ENCODE measurements around the gene MYBPH.

MYBPH gene

GRCh38 chr1:203178821-203179666 is 3.4 kb upstream of the MYBPH start:
- DNase-seq (ENCODE audit: low read depth) = no peak

DNA sequence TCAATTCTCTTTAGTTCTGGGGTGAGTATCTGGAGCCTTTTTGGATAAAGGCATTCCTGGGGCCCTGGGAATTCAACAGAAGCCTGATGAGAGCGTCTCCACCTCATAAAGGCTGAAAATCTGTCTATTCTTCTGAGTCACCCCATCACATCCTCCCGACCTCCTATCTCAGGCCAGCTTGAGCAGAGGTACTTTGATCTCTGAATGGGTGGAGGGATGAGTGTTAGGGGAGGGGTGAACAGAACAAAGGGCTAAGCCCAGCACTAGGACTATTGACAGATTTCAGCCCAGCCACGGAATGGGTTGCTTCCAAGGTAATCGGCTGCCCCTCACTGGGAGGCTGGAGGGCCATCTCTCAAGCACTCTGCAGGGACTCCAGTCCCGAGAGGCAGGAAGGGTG is 2.5 kb upstream of the MYBPH start:
- DNase-seq (ENCODE audit: low read depth) = no peak

DNA sequence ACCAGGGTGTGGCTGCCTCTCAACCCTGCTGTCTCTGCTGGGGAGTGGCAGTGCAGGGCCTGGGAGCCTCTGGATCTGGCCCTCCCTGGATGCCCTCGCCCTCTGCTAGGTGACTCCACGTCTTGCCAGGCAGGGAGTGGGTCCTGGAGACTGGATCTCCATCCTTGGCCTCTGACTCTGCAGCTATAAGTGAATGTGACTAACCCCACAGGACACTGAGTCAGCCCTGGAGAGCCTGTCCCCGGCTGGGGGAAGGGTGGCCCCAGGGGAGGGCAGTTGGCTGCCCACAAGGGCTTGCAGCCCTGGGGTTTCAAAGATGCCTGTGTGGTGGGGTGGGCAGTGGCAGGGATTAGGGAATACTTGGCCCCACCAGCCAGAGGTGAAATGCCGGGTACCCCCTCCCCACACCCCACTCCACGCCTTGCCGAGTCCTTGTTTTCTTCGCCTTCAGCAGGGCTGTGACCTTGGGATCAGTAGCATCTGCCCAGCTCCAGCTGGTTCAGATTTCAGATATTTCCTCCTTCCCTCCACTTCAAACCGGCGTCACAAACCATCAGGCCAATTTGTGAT is 1.9 kb upstream of the MYBPH start:
- no peak for DNase-seq (ENCODE audit: low read depth)

- DNase-seq (ENCODE audit: low read depth) = no peak
These were observed 1.4 kb upstream of the MYBPH start for GRCh38 chr1:203177036-203177405.

- DNase-seq (ENCODE audit: low read depth) = no peak
These were observed 828 bp upstream of the MYBPH start for GRCh38 chr1:203176273-203177035.

DNA sequence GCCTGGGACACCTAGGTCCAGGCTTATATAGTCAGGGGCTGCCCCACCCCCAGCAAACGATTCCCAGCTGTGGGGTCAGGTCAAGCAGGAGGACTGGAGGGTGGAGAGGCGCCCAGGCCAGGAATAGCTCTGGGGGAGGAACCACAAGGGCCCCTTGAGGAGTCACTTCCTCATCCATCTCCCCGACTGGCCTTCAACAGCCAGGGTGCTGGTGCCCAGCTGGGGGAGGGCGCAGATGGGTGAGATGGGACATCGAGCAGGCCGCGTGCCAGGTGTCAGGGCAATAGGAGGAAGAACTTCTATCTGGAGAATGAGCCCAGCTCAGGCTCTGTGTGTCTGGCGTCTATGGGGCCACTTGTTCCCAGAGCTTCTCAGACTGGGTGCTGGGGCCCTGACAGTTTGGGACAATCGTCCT is 208 bp upstream of the MYBPH start:
- no peak for DNase-seq (ENCODE audit: low read depth)

- DNase-seq (ENCODE audit: low read depth) = no peak
These were observed 1.2 kb downstream of the MYBPH start for GRCh38 chr1:203174324-203174985.

DNA sequence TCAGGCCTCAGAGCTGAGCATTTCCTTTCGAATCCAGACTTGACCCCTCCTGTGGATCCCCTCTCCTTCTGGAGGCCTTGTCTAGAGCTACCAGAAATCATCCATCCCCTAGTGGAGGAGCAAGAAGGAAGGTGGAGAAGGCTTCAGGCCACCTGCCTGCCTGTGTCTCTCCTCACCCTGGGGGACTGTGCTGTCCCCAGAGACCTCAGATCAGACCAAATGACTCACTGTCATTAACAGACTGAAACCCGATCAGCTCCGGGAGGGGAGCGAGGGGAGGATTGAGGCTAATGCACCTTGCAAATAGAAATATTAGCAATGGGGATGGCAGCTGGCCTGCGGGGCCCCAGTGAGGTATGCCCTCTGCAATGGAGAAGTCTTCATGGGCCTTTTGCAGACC is 2.1 kb downstream of the MYBPH start:
- no peak for DNase-seq (ENCODE audit: low read depth)

- no peak for DNase-seq (ENCODE audit: low read depth)
These were observed 2.5 kb downstream of the MYBPH start for GRCh38 chr1:203173011-203173555.

DNA sequence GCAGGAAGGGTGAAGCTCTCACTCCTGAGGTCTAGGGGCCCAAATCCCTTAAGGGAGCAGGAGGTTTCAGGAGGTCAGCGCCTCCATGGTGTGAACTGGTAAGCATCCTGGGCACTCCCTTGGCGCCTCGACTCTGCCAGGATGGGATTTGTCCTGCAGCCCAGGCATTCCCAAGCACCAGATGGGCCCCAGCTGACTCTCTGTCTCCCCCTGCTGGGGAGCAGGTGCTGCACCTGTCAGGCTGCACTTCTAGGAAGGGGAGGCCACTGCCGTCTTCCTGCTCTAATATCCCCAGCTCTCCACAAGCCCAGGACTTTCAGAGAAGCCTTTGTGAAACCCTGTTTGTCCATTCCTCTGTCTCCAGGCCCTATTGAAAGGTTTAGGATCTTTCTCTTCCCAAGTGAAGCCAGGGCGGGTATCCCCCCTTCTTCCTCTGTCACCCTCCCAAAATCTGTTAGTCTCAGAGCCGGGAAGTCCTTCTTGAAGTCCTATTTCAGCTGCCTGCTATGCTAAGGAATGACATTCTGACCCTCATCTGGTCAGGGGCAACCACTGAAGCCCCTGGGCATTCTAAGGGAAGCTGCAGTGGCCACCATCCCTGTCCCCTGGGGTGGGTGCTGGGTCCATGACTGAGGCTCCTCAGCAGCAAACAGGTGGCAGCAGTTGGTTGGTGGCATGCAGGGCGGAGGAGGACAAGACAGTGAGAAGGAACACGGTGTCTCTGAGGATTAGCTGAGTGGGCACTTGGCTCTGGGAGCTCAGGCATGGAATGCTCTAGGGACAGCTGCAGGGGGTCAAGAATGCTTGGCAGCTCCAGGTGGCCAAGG is 3.2 kb downstream of the MYBPH start:
- DNase-seq (ENCODE audit: low read depth) = no peak

- no peak for DNase-seq (ENCODE audit: low read depth)
These were observed 4.1 kb downstream of the MYBPH start for GRCh38 chr1:203171341-203172183.

GRCh38 chr1:203170625-203171330 is 4.8 kb downstream of the MYBPH start:
- no peak for DNase-seq (ENCODE audit: low read depth)

DNA sequence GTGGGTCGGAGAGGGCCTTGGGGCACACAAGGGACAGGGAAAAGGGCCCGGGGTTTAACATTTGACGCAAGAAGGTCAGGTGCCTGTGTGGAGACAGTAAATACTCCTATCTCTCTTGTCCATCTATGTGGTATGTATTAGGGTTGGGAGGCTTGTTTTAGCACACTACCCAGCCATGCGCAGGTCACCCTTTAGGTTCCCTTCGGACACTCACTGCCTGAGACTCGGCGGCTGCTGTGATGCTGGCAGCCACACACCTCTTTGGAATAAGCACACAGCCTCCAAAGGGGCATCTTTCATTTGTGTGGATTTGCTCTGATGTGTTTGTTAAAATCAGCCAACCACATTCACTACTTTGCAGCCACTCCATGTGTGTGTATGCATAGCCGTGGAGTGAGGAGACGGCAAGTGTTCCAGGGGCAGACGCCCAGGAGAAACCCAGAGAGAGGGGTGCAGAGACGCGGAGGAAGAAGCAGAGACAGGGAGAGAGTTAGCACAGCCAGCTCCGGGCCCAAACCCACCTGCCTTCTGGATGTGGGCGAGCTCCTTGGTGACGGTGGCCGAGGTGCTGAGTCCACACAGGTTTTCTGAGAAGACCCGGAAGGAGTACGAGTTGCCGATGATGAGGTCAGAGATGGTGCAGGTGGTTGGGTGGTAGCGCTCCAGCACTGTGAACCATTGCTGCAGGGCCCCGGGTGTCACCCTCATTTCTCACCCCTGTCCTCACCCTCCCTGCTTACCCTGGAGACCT is 5.7 kb downstream of the MYBPH start:
- no peak for DNase-seq (ENCODE audit: low read depth)

DNA sequence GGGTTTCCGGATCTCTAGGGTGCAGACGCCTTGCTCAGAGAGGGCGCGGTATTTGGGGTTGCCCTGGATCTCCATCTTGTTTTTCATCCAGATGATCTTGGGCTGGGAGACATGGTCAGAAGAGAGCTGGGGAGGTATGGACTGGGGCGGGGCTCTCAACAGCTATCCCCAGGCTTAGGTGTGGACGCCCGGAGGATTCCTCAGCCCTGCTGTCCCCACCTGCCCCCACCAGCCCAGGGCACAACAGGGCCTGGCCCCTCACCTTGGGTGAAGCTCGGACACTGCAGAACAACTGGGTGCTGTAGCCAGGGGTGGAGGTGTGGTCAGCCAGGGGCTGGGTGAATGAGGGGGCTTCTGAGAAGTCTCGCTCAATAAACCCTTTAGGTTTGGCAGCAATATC is 6.6 kb downstream of the MYBPH start:
- no peak for DNase-seq (ENCODE audit: low read depth)

DNA sequence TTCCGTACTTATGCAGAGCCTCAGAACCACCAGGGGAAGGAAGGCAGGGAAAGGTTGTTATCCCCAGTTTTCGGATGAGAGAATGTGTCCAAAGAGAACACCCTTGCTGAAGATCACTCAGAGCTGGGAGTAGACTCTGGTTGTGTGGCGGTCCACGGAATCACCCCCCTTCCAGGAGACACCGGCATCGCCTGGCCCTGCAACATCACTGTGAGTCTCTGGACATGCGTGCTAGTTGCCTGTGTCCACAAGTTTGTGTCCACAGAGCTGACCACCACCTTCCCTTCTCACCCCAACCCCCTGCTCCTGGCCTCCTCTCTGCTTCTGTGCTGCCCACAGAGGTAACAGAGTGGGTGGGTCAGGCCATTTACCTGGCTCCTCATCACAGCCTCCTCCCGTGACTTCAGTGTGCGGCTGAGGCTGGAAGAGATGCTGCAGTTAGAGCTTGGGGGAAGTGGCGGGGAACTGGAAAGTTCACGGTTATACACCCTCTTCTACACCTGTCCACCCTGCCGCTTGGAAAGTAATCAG is 7.3 kb downstream of the MYBPH start:
- no peak for DNase-seq (ENCODE audit: low read depth)

- DNase-seq (ENCODE audit: low read depth) = no peak
These were observed 7.8 kb downstream of the MYBPH start for GRCh38 chr1:203167913-203168200.

GRCh38 chr1:203167026-203167912 is 8.4 kb downstream of the MYBPH start:
- no peak for DNase-seq (ENCODE audit: low read depth)
